Upper lobe of left lung (tissue), 4 donors: Measurements from ENCODE around the gene CACHD1.

Experiments
- CTCF ChIP-seq, 6 experiments: fragments of 450-650 bp in 4 of 6; fragments of 200-600 bp in 2 of 6; sonication (generic) in 2 of 6; IDR thresholded peaks; one replicate each; pipeline ENCODE4 v1.5.1; 2016 to 2019; ENCODE audit warnings: antibody characterized with exemption in 6 of 6
- POLR2AphosphoS5 ChIP-seq, 2 donors: sonication (generic); formaldehyde crosslinking; IDR thresholded peaks; one replicate each; pipeline ENCODE4 v1.5.1; 2017; ENCODE audit warnings: antibody characterized with exemption in 2 of 2

- TF ChIP-seq CTCF (IDR thresholded peaks at IDR 0.05) (peak in 5 of 6 experiments; percentile 34 to 65 (median 37)), POLR2AphosphoS5 (IDR thresholded peaks at IDR 0.05) (peak in 1 of 2 donors; percentile 86)
Observed at GRCh38 chr1:64469977-64470664, at the start of gene CACHD1.
